PC-3 (cell line): ENCODE data around the gene BEX5.

ENCODE experiments used
- CTCF ChIP-seq: fragments of 300-600 bp; sonication (generic); conservative IDR thresholded peaks from 2 replicates; pipeline ENCODE4 v1.5.1; 2017; ENCODE audit warnings: antibody characterized with exemption, low read depth, mild to moderate bottlenecking, low read length
- EZH2 ChIP-seq: fragments of 300-600 bp; sonication (generic); IDR thresholded peaks from one replicate; pipeline ENCODE4 v1.6.1; 2017; ENCODE audit warnings: antibody characterized with exemption, mild to moderate bottlenecking, low read length; ENCODE audit not compliant: unreplicated experiment
- EZH2phosphoT487 ChIP-seq: fragments of 300-600 bp; sonication (generic); IDR thresholded peaks from 2 replicates; pipeline ENCODE4 v1.6.1; 2018; ENCODE audit warnings: mild to moderate bottlenecking, antibody characterized with exemption, low read length, borderline replicate concordance

- TF ChIP-seq CTCF (no peak), EZH2 (no peak), EZH2phosphoT487 (no peak)
Observed at GRCh38 chrX:102115748-102116147, 40.0 kb downstream of the BEX5 start.
